Mesothelial cell of epicardium (in vitro differentiated cells): ENCODE results near the gene SIGLEC11. TPM values are rescaled to one million over a fixed set of nuclear protein-coding genes. Genes with fewer than 3 reads are reported as not detected.
A peak's percentile ranks its signal among the peaks of the same experiment; 100 is the strongest.

Experiments
- DNase-seq, 2 experiments: peaks; one replicate each; pipeline ENCODE4 v3.0.0; 2021; ENCODE audit warnings: low spot score in 2 of 2; ENCODE audit not compliant: unreplicated experiment in 2 of 2
- H3K27ac Mint-ChIP-seq: 2 replicates; pipeline ENCODE4 v1.8.0; 2021; ENCODE audit warnings: mixed read lengths
- H3K27me3 Mint-ChIP-seq: 2 replicates; pipeline ENCODE4 v1.8.0; 2021; ENCODE audit warnings: low read depth, mixed read lengths
- H3K36me3 Mint-ChIP-seq: 2 replicates; pipeline ENCODE4 v1.8.0; 2021; ENCODE audit warnings: mixed read lengths
- H3K4me1 Mint-ChIP-seq: 2 replicates; pipeline ENCODE4 v1.8.0; 2021; ENCODE audit warnings: mixed read lengths
- H3K4me3 Mint-ChIP-seq: 2 replicates; pipeline ENCODE4 v1.8.0; 2021; ENCODE audit warnings: mild to moderate bottlenecking, moderate library complexity, mixed read lengths
- H3K9me3 Mint-ChIP-seq: 2 replicates; pipeline ENCODE4 v1.8.0; 2021; ENCODE audit warnings: mixed read lengths
- CTCF ChIP-seq: fragments of 200-600 bp; sonication (generic); IDR thresholded peaks from one replicate; pipeline ENCODE4 v1.5.0; 2021; ENCODE audit warnings: antibody characterized with exemption; ENCODE audit not compliant: unreplicated experiment
- total RNA-seq: library from RNA; stranded (reverse); gene quantifications from 3 replicates; pipeline ENCODE4 v1.2.1, GENCODE V29; 2021

SIGLEC11 gene
- total RNA-seq, 1 donor from 2014 or later, result 1.7 TPM

- no peaks in the 10 kb centered on the region for H3K9me3 Mint-ChIP-seq
- H3K36me3 Mint-ChIP-seq, result no peaks in the 10 kb centered on the region
- peaks cover 2% of the 10 kb centered on the region for H3K27me3 Mint-ChIP-seq
- H3K4me1 Mint-ChIP-seq, result peaks cover 56% of the 10 kb centered on the region
- TF ChIP-seq CTCF, result no peak
- no peak overlapping the region for H3K4me3 Mint-ChIP-seq
- H3K27ac Mint-ChIP-seq, result peak overlapping the region; percentile 39
- DNase-seq, result no peak
Measured at GRCh38 chr19:49952479-49952836, 8.5 kb downstream of the SIGLEC11 start.

- H3K36me3 Mint-ChIP-seq, result no peaks in the 10 kb centered on the region
- DNase-seq, result no peak
- peaks cover 2% of the 10 kb centered on the region for H3K27me3 Mint-ChIP-seq
- H3K4me3 Mint-ChIP-seq, result no peak overlapping the region
- peak overlapping the region; percentile 39 for H3K27ac Mint-ChIP-seq
- TF ChIP-seq CTCF, result no peak
- H3K4me1 Mint-ChIP-seq, result peaks cover 55% of the 10 kb centered on the region
- no peaks in the 10 kb centered on the region for H3K9me3 Mint-ChIP-seq
Measured at GRCh38 chr19:49951806-49952478, 9.0 kb downstream of the SIGLEC11 start.

- Mint-ChIP-seq H3K9me3 (no peaks in the 10 kb centered on the region), H3K4me3 (no peak overlapping the region), H3K36me3 (no peaks in the 10 kb centered on the region), H3K27me3 (peaks cover 2% of the 10 kb centered on the region), H3K27ac (peak overlapping the region; percentile 75), H3K4me1 (peaks cover 46% of the 10 kb centered on the region)
- no peak for TF ChIP-seq CTCF
- no peak for DNase-seq
Measured at GRCh38 chr19:49950956-49951526, 9.9 kb downstream of the SIGLEC11 start.

- Mint-ChIP-seq H3K4me1 (peaks cover 43% of the 10 kb centered on the region), H3K27ac (no peak overlapping the region), H3K9me3 (no peaks in the 10 kb centered on the region)
Measured at GRCh38 chr19:49950590-49950948, 10.4 kb downstream of the SIGLEC11 start.

GRCh38 chr19:49949742-49950589, 11.0 kb downstream of the SIGLEC11 start:
- DNase-seq, result no peak
- Mint-ChIP-seq H3K9me3 (no peaks in the 10 kb centered on the region), H3K4me3 (no peak overlapping the region), H3K27ac (no peak overlapping the region), H3K36me3 (no peaks in the 10 kb centered on the region), H3K4me1 (peaks cover 38% of the 10 kb centered on the region), H3K27me3 (peaks cover 2% of the 10 kb centered on the region)
- TF ChIP-seq CTCF, result no peak

More at GRCh38 chr19:49950590-49950948, 10.4 kb downstream of the SIGLEC11 start:
- Mint-ChIP-seq H3K27me3 (peaks cover 2% of the 10 kb centered on the region), H3K4me3 (no peak overlapping the region), H3K36me3 (no peaks in the 10 kb centered on the region)
- TF ChIP-seq CTCF, result no peak
- DNase-seq, result no peak
